HG02642 (cell line): ENCODE measurements around the gene NPAS2.
A peak's percentile ranks its signal among the peaks of the same experiment; 100 is the strongest.

Experiments used
- ATAC-seq: cut with Tn5 transposase; IDR thresholded peaks from one replicate; pipeline ENCODE4 v1.9.1; 2021; ENCODE audit warnings: mild to moderate bottlenecking; ENCODE audit not compliant: unreplicated experiment, poor library complexity

Gene NPAS2

DNA sequence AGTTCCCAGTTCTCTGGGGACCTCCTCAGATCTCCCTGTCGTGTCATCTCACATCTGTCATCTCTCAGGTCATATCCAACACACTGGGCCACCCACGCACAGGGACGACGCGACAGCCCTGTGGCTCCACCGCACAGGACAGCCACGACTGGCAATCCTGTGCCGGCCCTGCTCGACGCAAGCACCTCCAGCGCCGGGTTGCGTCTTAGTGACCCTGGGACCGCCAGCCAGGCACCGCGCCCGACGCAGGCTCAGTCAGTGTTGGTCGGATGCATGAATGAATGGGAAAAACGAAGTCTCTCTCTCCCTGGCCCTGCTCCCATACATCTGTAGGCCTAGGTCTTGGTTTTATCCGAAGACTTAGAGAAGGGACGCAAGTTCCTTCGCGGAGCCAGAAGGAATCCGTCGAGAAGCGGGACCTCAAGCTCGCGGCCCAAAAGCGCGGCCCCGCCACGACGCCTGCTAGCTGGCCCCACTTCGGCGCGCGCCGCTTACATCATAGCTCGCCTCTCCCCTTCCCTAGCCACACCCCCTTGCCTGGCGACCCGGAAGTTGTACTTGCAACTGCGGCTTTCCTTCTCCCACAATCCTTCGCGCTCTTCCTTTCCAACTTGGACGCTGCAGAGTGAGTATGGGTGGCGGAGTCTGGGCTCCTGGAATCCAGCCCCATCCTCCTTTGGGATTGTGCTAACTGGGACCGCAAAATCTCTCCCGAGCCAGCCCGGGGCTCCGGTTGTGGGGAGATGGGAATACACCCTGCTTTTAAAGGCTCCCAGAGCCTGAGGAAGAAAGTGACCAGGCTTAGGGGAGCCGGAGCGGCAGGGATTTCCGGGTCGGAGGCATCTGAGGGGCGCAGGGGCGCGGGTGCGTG is 182.0 kb downstream of the NPAS2 start, which contains the start of gene RPL31:
TSS of gene RPL31 (plus strand) at position 599 of the 871 bp plus-strand sequence. CDS start 413 bp downstream, outside the sequence.
- peak; percentile 97 for ATAC-seq

DNA sequence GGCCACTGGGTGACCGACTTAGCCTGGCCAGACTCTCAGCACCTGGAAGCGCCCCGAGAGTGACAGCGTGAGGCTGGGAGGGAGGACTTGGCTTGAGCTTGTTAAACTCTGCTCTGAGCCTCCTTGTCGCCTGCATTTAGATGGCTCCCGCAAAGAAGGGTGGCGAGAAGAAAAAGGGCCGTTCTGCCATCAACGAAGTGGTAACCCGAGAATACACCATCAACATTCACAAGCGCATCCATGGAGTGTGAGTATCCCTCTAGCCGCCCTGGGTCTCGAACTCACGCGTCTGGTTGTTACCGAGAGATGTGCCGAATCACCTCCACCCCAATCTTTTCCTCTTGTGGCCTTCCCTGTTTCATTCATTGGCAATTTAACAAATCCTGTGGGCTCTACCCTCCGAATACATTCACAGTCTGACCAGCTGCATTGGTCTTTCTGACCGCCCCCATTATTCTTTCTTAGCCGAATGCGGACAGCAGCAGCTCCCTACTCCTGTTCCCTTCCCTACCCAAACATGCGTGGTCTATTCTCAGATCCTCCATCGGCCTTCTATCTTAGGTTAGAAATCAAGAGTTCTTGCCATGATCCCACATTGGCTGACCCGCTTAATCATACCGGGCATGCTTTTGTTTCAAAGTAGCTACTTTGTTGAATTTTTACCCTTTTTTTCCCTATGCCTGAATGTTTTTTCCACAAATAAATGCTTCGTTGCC is 182.8 kb downstream of the NPAS2 start:
- ATAC-seq, result no peak

DNA sequence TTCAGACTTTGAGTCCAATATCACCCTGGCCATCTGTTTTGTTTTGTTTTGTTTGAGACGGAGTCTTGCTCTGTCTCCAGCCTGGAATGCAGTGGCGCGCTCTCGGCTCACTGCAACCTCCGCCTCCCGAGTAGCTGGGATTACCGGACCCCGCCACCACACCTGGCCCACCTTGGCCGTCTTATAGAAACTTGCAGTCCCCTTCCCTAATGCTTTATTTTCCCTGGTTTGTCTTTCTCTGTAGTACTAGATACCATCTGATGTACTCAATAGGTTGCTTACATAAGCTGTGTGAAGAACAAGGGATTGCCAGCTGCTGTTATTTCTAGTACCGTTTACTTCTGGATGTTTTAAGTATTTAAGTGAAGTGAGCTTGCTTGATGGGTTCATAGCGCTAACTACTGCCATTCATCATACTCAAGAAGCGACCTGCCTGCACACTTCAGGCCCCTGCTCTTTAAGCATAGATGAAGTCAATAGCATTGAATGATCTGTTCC is 183.4 kb downstream of the NPAS2 start:
- ATAC-seq, result no peak

DNA sequence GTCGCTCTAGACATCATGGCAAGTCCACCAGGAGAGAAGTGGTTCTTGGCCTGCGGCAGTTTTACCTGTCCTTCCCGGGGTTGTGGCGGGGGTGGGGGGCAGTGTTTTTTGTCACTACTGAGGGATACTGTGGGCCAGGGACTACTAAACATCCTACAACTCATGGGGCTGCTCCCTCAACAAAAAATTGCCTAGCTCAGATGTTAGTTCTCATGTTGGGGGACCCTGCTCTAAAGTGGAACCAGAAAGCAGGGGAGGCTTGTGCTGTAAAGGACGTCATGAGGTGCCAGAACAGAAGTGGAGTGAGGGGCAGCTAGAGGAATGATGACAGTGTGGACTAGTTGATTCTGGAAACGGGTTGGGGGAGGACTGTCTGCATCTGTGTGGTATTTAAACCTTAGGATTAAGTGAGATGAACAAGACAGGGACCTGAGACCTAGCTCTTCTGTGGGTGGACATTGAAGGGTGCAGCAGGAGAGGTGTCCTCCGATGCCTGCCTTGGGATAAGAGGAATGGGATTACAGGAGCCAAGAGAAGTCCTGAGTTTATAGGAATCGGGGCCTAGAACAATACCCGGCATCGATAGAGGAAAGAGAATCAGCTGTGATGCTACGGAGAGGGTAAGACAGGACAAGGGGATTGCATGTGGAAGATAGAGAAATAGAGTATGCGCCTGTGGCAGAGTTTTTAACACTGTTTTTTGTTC is 184.8 kb downstream of the NPAS2 start:
- no peak for ATAC-seq

DNA sequence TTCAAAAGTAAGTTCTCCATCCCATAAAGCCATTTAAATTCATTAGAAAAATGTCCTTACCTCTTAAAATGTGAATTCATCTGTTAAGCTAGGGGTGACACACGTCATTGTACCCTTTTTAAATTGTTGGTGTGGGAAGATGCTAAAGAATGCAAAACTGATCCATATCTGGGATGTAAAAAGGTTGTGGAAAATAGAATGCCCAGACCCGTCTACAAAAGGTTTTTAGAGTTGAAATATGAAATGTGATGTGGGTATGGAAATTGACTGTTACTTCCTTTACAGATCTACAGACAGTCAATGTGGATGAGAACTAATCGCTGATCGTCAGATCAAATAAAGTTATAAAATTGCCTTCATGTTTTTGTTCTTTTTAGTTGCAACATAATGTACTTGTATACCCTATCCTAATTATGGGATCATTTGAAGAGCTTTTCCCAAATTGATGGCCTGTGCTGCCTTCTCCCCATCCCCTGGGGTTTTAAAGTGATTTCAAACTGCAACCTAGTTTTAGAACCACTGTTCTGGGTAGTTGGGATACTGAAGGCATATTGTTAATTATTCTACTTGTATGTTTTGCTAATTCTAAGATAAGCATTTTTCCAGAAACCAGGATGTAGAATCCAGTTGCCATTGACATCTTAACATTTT is 186.3 kb downstream of the NPAS2 start:
- ATAC-seq, result no peak

DNA sequence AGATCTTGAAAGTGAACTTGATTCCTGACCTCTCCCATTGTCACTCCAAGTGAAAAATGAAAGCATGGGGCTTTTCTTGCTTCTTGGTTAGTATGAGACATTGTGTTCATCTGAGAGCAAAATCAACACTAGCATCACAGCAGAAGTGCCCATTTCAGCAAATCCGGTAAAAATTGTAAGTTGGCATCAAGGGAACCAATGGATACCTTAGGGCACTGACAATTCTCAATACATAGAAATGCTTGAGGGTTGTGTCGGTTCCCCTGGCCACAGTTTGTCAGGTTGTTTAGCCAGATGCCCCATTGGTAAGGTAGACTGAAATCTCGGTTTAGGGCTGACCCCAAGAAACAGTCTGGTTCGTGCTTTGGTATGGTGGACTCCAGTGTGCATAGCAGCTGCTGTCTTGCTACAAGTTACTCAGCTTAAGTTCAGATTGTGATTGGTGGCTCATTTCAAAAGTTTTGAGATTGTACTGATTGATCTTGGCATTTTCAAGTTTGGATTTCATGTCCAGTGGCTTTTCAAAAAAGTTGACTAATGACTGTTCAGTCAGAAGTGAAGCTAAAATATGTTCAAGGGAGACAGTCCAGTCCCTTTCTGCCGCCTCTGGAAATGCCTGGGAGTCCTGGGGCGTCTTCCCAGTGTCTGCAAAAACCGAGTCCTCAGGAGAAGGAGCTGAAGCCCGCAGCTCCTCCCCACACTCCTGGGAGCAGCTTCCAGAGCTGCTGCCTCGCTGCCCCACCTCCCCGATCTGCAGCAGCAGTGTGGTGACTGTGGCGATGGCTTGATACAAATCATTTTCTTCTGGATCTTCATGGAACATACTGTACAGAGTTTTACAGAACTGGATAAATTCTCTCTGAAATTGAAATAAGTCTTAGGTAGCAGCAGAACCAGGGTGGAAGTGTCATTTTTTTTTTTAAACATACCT is 187.7 kb downstream of the NPAS2 start:
- no peak for ATAC-seq

DNA sequence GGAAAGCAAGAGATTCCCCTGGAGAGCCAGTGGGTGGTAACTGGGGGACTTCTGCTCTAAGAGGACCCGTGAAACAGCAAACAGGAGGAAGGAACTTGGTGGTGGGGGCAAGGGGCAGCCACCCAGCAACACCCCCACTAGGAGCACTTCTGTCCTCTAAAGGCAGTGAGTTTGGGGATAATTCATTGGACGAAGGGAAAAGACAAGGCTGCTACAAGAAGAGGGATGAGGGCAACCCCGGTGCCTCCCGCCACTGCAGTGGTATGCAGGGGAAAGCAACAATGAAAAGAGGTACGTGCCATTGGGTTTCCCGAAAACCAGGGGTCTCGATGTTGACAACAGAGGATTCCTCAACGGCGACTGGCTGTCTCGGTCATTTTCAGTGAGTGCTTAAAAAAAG is 191.2 kb downstream of the NPAS2 start:
- ATAC-seq, result no peak

DNA sequence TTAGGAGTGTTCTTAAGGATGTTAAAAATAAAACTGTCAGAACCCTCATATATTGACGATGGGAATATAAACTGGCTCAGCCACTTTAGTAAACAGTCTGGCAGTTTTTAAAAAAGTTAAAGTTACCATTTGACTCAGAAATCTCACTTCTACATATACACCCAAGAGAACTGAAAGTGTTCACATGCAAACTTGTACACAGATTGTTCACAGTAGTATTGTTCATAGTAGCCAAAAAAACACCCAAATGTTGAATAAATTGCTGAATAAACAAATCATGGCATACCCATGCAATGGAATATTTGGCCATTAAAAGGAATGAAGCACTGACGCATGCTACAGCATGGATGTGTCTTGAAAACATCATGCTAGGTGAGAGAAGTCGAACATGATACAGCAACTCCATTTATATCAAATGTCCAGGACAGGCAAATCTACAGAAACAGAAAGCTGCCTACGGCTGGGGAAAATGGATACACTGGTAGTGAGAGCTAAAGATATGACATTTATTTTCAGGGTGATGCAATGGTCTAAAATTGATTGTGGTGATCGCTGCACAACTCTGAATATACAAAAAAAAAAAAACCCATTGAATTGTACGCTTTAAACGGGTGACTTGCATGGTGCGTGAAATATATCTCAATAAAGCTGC is 192.2 kb downstream of the NPAS2 start:
- ATAC-seq, result peak; percentile 86

DNA sequence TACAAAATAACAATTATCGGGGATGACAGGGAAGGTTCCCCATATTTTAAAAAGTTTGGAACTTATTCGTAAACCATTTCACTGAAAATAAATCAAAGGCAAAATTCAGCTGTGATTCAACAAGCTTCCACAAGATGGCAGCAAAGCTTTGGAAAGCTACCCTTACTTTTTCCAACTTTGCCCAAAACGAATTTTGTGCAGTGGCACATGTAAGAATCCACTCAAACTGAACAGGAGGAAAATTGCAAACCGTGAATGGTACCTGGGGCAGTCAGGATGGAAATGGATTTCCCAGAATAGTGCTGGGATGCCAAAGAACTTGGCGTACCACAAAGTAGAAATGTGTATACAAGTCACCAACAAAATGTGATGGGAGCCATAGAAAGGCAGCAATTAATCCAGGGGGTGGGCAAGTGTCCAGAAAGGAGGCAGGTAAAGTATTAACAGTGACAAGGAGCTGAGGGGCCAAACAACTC is 192.8 kb downstream of the NPAS2 start:
- no peak for ATAC-seq

DNA sequence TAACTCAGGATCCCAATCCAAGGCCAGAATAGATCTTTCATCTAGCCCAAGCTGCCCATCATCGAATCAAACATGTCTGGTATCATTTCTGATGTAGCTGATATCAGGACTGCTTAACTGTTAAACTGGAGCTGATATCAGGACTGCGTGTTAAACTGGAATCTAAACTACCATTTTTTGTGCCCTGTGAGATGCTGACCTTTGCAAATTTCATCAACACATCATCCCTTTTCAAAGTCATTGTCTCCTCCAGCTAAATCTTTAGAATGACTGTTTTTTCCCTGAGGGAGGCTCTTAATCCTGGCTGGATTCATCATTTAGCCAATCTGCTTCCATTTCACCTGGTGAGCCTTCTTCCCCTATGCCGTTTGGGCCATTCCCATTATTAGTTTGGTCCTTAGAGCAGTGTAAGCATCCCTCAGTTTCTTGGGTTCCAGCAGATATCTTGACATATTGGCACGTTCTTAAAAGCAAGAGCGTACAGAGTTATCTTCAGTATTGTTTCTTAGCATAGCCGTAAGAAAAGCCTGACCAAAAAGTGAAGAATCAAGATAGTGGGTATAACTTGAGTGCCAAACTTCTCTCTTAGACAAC is 194.4 kb downstream of the NPAS2 start:
- no peak for ATAC-seq

DNA sequence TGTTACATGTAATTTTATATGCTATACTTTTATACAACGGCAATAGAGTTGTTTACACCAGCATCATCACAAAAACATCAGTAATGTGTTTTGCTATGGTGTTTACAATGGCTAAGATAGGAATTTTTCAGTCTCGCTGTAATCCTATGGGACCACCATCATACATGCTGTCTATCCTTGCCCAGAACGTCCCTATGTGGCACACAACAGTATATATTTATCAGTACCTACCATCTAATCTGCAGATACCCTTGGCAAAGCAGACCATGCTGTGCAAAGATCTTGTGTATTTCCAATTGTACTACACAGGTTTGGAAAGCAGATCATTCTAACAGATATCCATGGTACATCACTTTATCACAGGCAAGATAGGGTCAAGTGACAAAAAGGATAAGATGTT is 197.4 kb downstream of the NPAS2 start:
- no peak for ATAC-seq

DNA sequence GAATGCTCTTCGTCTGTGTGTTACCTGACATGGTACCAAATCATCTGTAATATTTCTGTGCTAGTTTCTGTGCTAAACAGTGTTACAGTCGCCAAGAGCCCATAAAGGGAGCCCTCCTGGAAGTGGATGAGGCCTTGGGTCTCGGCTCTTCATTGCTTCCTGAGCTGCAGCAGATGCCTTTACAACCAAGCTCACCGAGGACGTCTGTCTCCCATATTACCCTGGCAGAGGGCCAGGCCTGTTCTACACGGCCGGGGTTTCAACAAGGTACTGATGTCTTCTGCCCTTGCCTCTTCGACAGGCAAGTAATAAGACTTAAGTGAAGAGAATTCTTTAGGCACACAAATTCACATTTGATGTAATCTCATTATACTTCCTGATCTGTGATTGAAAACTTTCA is 199.0 kb downstream of the NPAS2 start:
- no peak for ATAC-seq

DNA sequence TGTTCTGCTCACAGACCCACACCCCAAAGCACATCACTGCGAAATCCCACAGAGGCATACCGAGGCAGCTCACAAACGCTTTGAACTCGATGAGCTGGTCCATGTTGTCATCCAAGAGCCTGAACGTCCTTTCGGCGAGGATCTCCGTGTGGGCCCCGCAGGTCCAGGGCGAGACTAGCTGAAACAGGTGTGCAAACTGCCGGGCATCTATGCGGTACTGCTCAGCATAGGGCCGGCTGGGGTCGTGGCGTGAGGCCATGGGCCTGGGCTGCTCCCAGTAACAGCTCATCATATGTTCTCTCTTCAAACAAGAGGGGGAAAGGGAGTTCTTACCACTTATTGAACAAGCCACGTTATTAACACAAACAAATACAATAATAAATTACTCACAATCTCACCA is 202.3 kb downstream of the NPAS2 start:
- no peak for ATAC-seq

DNA sequence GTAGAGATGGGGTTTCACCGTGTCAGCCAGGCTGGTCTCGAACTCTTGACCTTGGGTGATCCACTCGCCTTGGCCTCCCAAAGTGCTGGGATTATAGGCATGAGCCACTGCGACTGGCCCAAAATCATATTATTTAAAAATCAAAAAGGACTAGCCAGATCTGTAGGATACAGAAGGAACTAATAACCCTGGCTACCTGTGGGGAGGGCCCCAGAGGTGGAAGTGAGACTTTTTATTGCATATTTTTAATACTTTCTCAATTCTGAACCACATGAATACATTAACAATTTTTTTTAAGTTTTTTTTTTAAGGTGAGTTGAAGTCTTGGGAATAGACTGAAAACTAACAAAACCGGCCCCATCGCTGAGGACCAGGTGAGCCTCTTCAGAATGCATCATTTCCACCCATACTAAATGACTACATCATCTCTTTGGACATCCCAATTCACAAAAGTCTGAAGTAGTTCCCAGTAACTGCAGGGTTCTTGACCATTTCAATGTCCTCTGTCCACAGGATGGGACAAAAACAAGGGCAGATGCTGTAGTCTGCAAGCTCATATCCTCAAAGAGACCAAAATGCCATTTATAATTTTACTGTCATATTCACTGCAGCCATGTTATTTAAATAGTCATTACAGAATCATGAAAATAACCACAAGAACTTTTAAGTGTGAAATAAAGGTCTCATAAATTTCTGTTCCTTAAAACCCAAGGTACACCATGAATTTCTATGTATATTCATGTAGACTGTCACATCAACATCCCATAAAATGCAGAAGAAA is 203.6 kb downstream of the NPAS2 start:
- no peak for ATAC-seq

DNA sequence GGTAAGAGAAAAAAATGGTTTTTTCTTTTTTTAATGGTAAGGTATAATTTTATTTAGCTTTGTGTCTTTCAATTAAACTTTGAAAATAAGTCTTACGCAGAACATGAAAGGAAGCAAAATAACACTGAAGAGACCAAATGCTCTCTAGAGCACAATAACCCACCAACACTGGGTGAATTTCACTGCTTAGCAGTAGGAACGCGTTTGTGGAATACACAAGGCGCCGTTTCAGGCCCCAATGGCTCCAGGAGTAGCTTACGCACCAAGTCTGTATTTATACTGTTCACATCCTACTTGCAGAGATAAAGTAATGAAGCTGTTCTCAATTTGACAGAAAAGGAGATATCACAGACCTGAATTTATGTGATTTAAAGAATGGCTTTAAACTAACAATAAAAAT is 205.6 kb downstream of the NPAS2 start:
- no peak for ATAC-seq

DNA sequence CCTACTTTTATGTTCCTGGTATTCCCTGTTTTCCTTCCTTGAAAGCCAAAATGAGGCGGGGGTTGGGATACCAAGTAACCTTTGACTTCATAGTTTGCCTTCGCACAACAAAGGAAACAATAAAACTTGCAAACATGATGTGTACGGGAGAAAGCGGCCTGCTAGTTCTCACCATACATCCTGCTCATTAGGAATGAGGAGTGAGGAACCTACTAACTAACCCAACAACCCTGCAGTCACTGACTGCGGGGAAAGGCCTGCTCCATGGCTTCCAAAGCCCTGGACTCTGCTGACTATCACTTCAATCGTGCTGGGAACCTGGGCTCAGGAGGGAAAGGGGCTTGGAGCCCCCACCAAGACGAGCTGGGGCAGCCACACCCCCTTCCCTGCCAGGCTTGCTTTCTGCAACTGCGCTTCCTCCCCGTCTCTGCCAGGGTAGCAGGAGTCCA is 206.3 kb downstream of the NPAS2 start:
- ATAC-seq, result no peak

DNA sequence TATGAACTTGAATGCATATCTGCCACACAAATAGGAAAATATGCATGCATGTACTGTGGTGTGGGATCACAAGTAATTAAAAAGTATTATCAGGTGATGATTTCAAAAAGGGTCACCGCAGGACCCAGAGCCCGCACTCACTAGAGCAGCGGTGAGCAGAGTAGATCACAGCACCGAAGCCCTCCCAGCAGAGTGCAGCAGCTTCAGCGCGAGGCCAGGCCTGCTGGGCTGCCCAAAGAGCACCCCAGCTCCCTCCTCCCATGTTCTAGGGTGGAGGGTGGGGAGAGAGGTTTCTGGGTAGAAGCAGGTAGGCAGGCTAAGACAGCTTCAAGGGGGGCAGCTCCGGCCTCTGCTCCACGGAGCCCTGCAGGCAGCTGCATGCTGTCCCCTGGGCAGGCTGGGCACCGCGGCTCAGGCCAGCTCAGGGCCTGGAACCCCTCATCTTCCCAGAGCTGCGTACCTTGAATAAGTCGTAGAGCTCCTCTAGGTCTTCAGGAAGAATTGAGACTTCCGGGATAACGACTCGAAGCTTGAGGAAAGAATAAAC is 207.1 kb downstream of the NPAS2 start:
- no peak for ATAC-seq
